ENCODE data around the gene RPS6KL1. TPM values are rescaled to one million over a fixed set of nuclear protein-coding genes. Genes with fewer than 3 reads are reported as not detected.

The RPS6KL1 gene
- total RNA-seq, 2 donors from 2014 or later: 9.4 to 17.6 TPM

- H3K9me3 ChIP-seq: no peaks in the 10 kb centered on the region
- ATAC-seq (ENCODE audit: insufficient number of reproducible peaks, low FRiP score, low read depth) (no peak), DNase-seq (ENCODE audit: low spot score) (no peak)
- H3K27ac ChIP-seq: no peak overlapping the region
- H3K4me1 ChIP-seq (ENCODE audit: control insufficient read depth in 1 of 2, low read depth in 2 of 2): peaks cover 4 to 32% of the 10 kb centered on the region in 2 donors
- no peaks in the 10 kb centered on the region for H3K36me3 ChIP-seq
- no peak for TF ChIP-seq CTCF (IDR thresholded peaks at IDR 0.05)
- H3K27me3 ChIP-seq (replicated peaks; ENCODE audit: insufficient read depth): no peaks in the 10 kb centered on the region
- H3K4me3 ChIP-seq: no peak overlapping the region
Observed at GRCh38 chr14:74911704-74912103, 11.4 kb downstream of the RPS6KL1 start.

GRCh38 chr14:74911221-74911620 lies 11.8 kb downstream of the RPS6KL1 start:
- no peaks in the 10 kb centered on the region for H3K36me3 ChIP-seq
- DNase-seq (ENCODE audit: low spot score) (no peak), ATAC-seq (ENCODE audit: insufficient number of reproducible peaks, low FRiP score, low read depth) (no peak)
- H3K9me3 ChIP-seq: no peaks in the 10 kb centered on the region
- no peak overlapping the region for H3K4me3 ChIP-seq
- H3K27me3 ChIP-seq (replicated peaks; ENCODE audit: insufficient read depth): no peaks in the 10 kb centered on the region
- TF ChIP-seq CTCF (IDR thresholded peaks at IDR 0.05): no peak
- H3K27ac ChIP-seq: no peak overlapping the region
- H3K4me1 ChIP-seq (ENCODE audit: control insufficient read depth in 1 of 2, low read depth in 2 of 2): peaks cover 4 to 30% of the 10 kb centered on the region in 2 donors

- Histone ChIP-seq H3K4me1 (ENCODE audit: control insufficient read depth in 1 of 2, low read depth in 2 of 2) (peaks cover 4 to 35% of the 10 kb centered on the region in 2 donors), H3K36me3 (no peaks in the 10 kb centered on the region), H3K27ac (no peak overlapping the region), H3K4me3 (no peak overlapping the region), H3K9me3 (no peaks in the 10 kb centered on the region), H3K27me3 (replicated peaks; ENCODE audit: insufficient read depth) (no peaks in the 10 kb centered on the region)
- TF ChIP-seq CTCF (IDR thresholded peaks at IDR 0.05): no peak
- ATAC-seq (ENCODE audit: insufficient number of reproducible peaks, low FRiP score, low read depth) (no peak), DNase-seq (ENCODE audit: low spot score) (no peak)
Observed at GRCh38 chr14:74910556-74910955, 12.5 kb downstream of the RPS6KL1 start.

GRCh38 chr14:74909911-74910310 lies 13.1 kb downstream of the RPS6KL1 start:
- DNase-seq (ENCODE audit: low spot score): no peak
- Histone ChIP-seq H3K27ac (no peak overlapping the region), H3K4me1 (ENCODE audit: control insufficient read depth in 1 of 2, low read depth in 2 of 2) (peaks cover 4 to 35% of the 10 kb centered on the region in 2 donors)

GRCh38 chr14:74909501-74909900 lies 13.6 kb downstream of the RPS6KL1 start:
- DNase-seq (ENCODE audit: low spot score): no peak
- Histone ChIP-seq H3K27me3 (replicated peaks; ENCODE audit: insufficient read depth) (no peaks in the 10 kb centered on the region), H3K4me3 (no peak overlapping the region), H3K4me1 (ENCODE audit: control insufficient read depth in 1 of 2, low read depth in 2 of 2) (peaks cover 4 to 33% of the 10 kb centered on the region in 2 donors), H3K36me3 (no peaks in the 10 kb centered on the region), H3K27ac (no peak overlapping the region), H3K9me3 (no peaks in the 10 kb centered on the region)
- ATAC-seq (ENCODE audit: insufficient number of reproducible peaks, low FRiP score, low read depth): no peak
- TF ChIP-seq CTCF (IDR thresholded peaks at IDR 0.05): no peak

More at GRCh38 chr14:74909911-74910310, 13.1 kb downstream of the RPS6KL1 start:
- no peaks in the 10 kb centered on the region for H3K27me3 ChIP-seq (replicated peaks; ENCODE audit: insufficient read depth)
- no peak overlapping the region for H3K4me3 ChIP-seq
- H3K9me3 ChIP-seq: no peaks in the 10 kb centered on the region
- no peaks in the 10 kb centered on the region for H3K36me3 ChIP-seq
- TF ChIP-seq CTCF (IDR thresholded peaks at IDR 0.05): no peak
- no peak for ATAC-seq (ENCODE audit: insufficient number of reproducible peaks, low FRiP score, low read depth)

Data from thoracic aorta (tissue), 2 donors.